K562 (cell line): ENCODE data around the gene DNASE1L2. TPM values are rescaled to one million over a fixed set of nuclear protein-coding genes. Genes with fewer than 3 reads are reported as not detected.

Experiments used
- ATAC-seq: fragments of 200-7000 bp; cut with Tn5 transposase; 3 replicates; pipeline ENCODE4 v1.9.1; 2020; ENCODE audit warnings: moderate library complexity
- BruUV-seq: library from RNA; stranded (reverse); fragments of 400-500 nt; replicated peaks from 2 replicates; lab custom pipeline; 2021; lab: Mats Ljungman, UMichigan
- CTCF ChIA-PET: fragments of 300-600 bp; formaldehyde crosslinking; extraction: SDS; loops from one replicate; lab custom pipeline; 2021; ENCODE audit warnings: low intra/inter-chr PET ratio; lab: Yijun Ruan, JAX
- POLR2A ChIA-PET: fragments of 300-600, 350-650 bp; sonication (Branson Sonifier 250); formaldehyde crosslinking; extraction: SDS; loops from one replicate; lab custom pipeline; 2021; ENCODE audit warnings: antibody characterized with exemption, inconsistent platforms; lab: Yijun Ruan, JAX
- DNase-seq, 4 experiments: peaks; one replicate each; pipeline versions ENCODE4 v3.0.0 to v3.0.0-alpha.2; 2011 to 2018; ENCODE audit warnings: low spot score in 3 of 4, mixed read lengths in 3 of 4; ENCODE audit errors: extremely low read depth in 1 of 4
- FAIRE-seq: peaks from 2 replicates; lab custom pipeline; 2011; peaks lifted over from hg19 to GRCh38; lab: Jason Lieb, UNC
- H2AFZ ChIP-seq: 2 replicates; pipeline ENCODE4 v1.6.0; 2011; ENCODE audit warnings: low read depth, low read length, control low read depth, inconsistent platforms
- H3K27ac ChIP-seq: fragments of 200-600 bp; 3 replicates; pipeline ENCODE4 v1.8.0; 2011; ENCODE audit warnings: low read depth, mild to moderate bottlenecking, control low read depth, inconsistent platforms, low read length, moderate library complexity, mixed read lengths; ENCODE audit errors: extremely low read depth
- H3K27me3 ChIP-seq, 2 experiments: fragments of 300-600 bp in 1 of 2; 2 replicates in 1 of 2; 3 replicates in 1 of 2; pipeline versions ENCODE4 v1.6.0 to v1.8.0; 2011; ENCODE audit warnings: inconsistent platforms in 2 of 2, low read length in 2 of 2, mild to moderate bottlenecking in 1 of 2, mixed read lengths in 1 of 2, moderate library complexity in 1 of 2; ENCODE audit not compliant: control insufficient read depth in 2 of 2, insufficient read depth in 2 of 2
- H3K36me3 ChIP-seq: fragments of 300-600 bp; 3 replicates; pipeline ENCODE4 v1.8.0; 2011; ENCODE audit warnings: mild to moderate bottlenecking, low read length, inconsistent platforms; ENCODE audit not compliant: control insufficient read depth, insufficient read depth
- H3K4me1 ChIP-seq, 2 experiments: fragments of 200-600 bp in 1 of 2; replicated peaks in 1 of 2; 2 replicates in 1 of 2; 3 replicates in 1 of 2; pipeline versions ENCODE4 v1.5.1 to v1.8.0; 2011; ENCODE audit warnings: inconsistent platforms in 2 of 2, low read length in 2 of 2, mild to moderate bottlenecking in 1 of 2, mixed read lengths in 1 of 2, moderate library complexity in 1 of 2; ENCODE audit not compliant: control insufficient read depth in 2 of 2, insufficient read depth in 2 of 2
- H3K4me2 ChIP-seq: 2 replicates; pipeline ENCODE4 v1.6.1; 2011; ENCODE audit warnings: low read length, control low read depth, inconsistent platforms, mixed read lengths; ENCODE audit not compliant: insufficient read depth
- H3K4me3 ChIP-seq: fragments of 200-600 bp; sonication (generic), shearing (Covaris generic); 2 replicates; pipeline ENCODE4 v1.5.1; 2016; ENCODE audit warnings: control low read depth, inconsistent platforms
- H3K79me2 ChIP-seq: fragments of 200-600 bp; 3 replicates; pipeline ENCODE4 v1.8.0; 2011; ENCODE audit warnings: low read length, inconsistent platforms; ENCODE audit not compliant: control insufficient read depth, insufficient read depth
- H3K9ac ChIP-seq, 2 experiments: 2 replicates each; pipeline versions ENCODE4 v1.6.0 to v1.6.1; 2011; ENCODE audit warnings: low read depth in 2 of 2, low read length in 2 of 2, control low read depth in 1 of 2, inconsistent platforms in 1 of 2, mild to moderate bottlenecking in 1 of 2, mixed read lengths in 1 of 2; ENCODE audit not compliant: insufficient read depth in 1 of 2
- H3K9me1 ChIP-seq: one replicate; pipeline ENCODE4 v1.6.0; 2011; ENCODE audit warnings: inconsistent platforms, mild to moderate bottlenecking, low read length, moderate library complexity; ENCODE audit not compliant: control insufficient read depth, insufficient read depth
- H3K9me3 ChIP-seq: replicated peaks from 2 replicates; pipeline ENCODE4 v1.5.1; 2011; ENCODE audit warnings: low read depth, low read length, inconsistent platforms; ENCODE audit not compliant: control insufficient read depth, insufficient read depth
- H4K20me1 ChIP-seq: replicated peaks from 2 replicates; pipeline ENCODE4 v1.6.1; 2011; ENCODE audit warnings: low read length, inconsistent platforms, mixed read lengths; ENCODE audit not compliant: control insufficient read depth, insufficient read depth
- ASH1L ChIP-seq: fragments of 450-650 bp; IDR thresholded peaks from 2 replicates; pipeline ENCODE4 v1.6.1; 2018; ENCODE audit warnings: borderline replicate concordance, mild to moderate bottlenecking, low read depth; ENCODE audit not compliant: partially characterized antibody
- BACH1 ChIP-seq: fragments of 200-800 bp; sonication (Bioruptor generic); IDR thresholded peaks from 2 replicates; pipeline ENCODE4 v1.6.1; 2016; ENCODE audit warnings: missing genetic modification characterization, missing compliant biosample characterization
- CHD4 ChIP-seq: fragments of 200-600 bp; sonication (generic); IDR thresholded peaks from 3 replicates; pipeline ENCODE4 v1.6.1; 2012; ENCODE audit warnings: low read depth, mild to moderate bottlenecking, mixed read lengths, low read length, inconsistent platforms; ENCODE audit not compliant: insufficient read depth, insufficient replicate concordance, poor library complexity, severe bottlenecking
- KLF16 ChIP-seq: IDR thresholded peaks from 2 replicates; pipeline ENCODE4 v1.6.1; 2016; ENCODE audit warnings: antibody characterized with exemption
- NRF1 ChIP-seq, 2 experiments: fragments of 450-650 bp; IDR thresholded peaks in 1 of 2; conservative IDR thresholded peaks in 1 of 2; 2 replicates each; pipeline ENCODE4 v1.6.1; 2014; ENCODE audit warnings: mild to moderate bottlenecking in 2 of 2
- ZNF354B ChIP-seq: fragments of 250-450 bp; sonication (Bioruptor Pico); IDR thresholded peaks from 2 replicates; pipeline ENCODE4 v1.4.0; 2020
- ZNF77 ChIP-seq: fragments of 250-450 bp; sonication (Bioruptor Pico); IDR thresholded peaks from 2 replicates; pipeline ENCODE4 v1.5.0; 2020
- WGBS: fragments of 100-300 bp; shearing (Covaris generic); methylation state at CpG from one replicate; pipeline ENCODE4 v1.1.6; 2016; ENCODE audit warnings: low coverage, mixed read lengths; ENCODE audit not compliant: insufficient coverage; ENCODE audit errors: missing lambda C conversion rate; 5-methylcytosine and 5-hydroxymethylcytosine counted together
- in situ Hi-C: fragments of 300-500 bp; cut with MboI; formaldehyde crosslinking; loops from 4 replicates; pipeline ENCODE4 v1.15.0; 2018; ENCODE audit warnings: inconsistent platforms, mixed read lengths
- intact Hi-C: fragments of 100-400 bp; cut with micrococcal nuclease; formaldehyde crosslinking; loops from 2 replicates; pipeline ENCODE4 v1.14.2; 2022
- polyA plus RNA-seq, 8 experiments: library from polyadenylated mRNA; depleted of rRNA in 4 of 8; stranded (reverse) in 5 of 8; unstranded in 3 of 8; fragments of >200 nt; fragmentation: Nextera tagmentation in 2 of 8; fragmentation: Illumina TruSeq in 1 of 8; extraction: Ambion mirVana in 2 of 8; extraction: Trizol in 1 of 8; gene quantifications; 2 replicates each; pipeline versions ENCODE4 v1.2.1 to v1.2.3, GENCODE V29; 2011 to 2014; ENCODE audit warnings: inconsistent platforms in 1 of 8, missing spikeins in 1 of 8
- total RNA-seq, 7 experiments: library from RNA; depleted of rRNA in 6 of 7; stranded (reverse); fragments of >200 nt in 6 of 7; fragmentation: Illumina TruSeq in 2 of 7; extraction: Trizol in 2 of 7; gene quantifications; 2 replicates each; pipeline versions ENCODE4 v1.2.1 to v1.2.3, GENCODE V29; 2011 to 2021; ENCODE audit warnings: low replicate concordance in 1 of 7
- TF ChIP-seq, protein P1 (sequence below), 2 experiments: fragments of 200-800 bp in 1 of 2; sonication (Bioruptor generic) in 1 of 2; sonication (generic) in 1 of 2; formaldehyde crosslinking in 1 of 2; IDR thresholded peaks in 1 of 2; conservative IDR thresholded peaks in 1 of 2; 2 replicates each; pipeline versions ENCODE4 v1.5.0 to v1.6.1; 2016 to 2020; ENCODE audit warnings: missing compliant biosample characterization in 1 of 2, missing genetic modification characterization in 1 of 2, missing genetic modification reagents in 1 of 2

Gene DNASE1L2
- total and polyA plus RNA-seq, 9 of the 15 experiments (the other 6 are each of a cell fraction or from before 2014, with no cell fraction given) = 0.08 to 2.7 (median 1.7) TPM; not detected in 1

DNA sequence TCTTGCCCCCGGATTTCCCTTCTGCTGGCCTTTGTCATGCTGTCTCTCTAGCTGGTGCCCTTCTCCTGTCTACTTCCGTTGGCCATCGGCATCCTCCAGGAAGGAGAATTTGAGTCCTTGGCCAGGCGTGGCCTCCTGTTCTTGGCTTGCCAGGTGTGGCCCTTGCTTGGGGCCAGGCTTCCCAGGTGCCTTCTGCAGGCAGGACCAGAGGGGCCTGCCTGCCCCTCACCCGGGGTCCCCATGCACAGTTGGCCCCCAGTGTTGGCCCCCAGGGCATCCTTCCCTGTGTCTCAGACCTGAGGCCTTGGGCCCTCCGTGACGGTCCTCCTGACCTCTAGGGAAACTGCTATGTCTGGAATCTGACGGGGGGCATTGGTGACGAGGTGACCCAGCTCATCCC lies 28.4 kb upstream of the DNASE1L2 start:
- Histone ChIP-seq H3K79me2 (peaks cover 57% of the 10 kb centered on the region), H3K9me1 (no peaks in the 10 kb centered on the region), H3K27ac (no peak overlapping the region), H3K27me3 (no peaks in the 10 kb centered on the region), H3K36me3 (peaks cover 52% of the 10 kb centered on the region; the same call in 2 of the 3 replicates), H3K4me1 (peaks cover 28 to 87% of the 10 kb centered on the region in 2 experiments), H3K9ac (peak overlapping the region in 1 of 2 experiments; percentile 96; a peak in 2 of 4 replicates), H3K9me3 (no peaks in the 10 kb centered on the region)
- 99% methylated on average over 8 of the region's 9 CpGs for WGBS
- DNase-seq (no peak), FAIRE-seq (no peak)
- no TSS peak for BruUV-seq
- in situ Hi-C loops (no loop called here), intact Hi-C loops (no loop called here)
- TF ChIP-seq ZNF77 (no peak), KLF16 (no peak)
- TF ChIP-seq, all 486 proteins: peak for 0
- Histone ChIP-seq H3K4me2 (no peak overlapping the region), H4K20me1 (peaks cover 13% of the 10 kb centered on the region), H2AFZ (no peak overlapping the region), H3K4me3 (no peak overlapping the region)
- POLR2A ChIA-PET = interaction anchor here (0.9 to 1.3 kb wide), 3 partner anchors 8 to 52 kb away, joined by 3 to 4 read pairs (median 3); partner anchors contain the start of gene TRAF7
- CTCF ChIA-PET = no interaction called here
- ATAC-seq = no peak

DNA sequence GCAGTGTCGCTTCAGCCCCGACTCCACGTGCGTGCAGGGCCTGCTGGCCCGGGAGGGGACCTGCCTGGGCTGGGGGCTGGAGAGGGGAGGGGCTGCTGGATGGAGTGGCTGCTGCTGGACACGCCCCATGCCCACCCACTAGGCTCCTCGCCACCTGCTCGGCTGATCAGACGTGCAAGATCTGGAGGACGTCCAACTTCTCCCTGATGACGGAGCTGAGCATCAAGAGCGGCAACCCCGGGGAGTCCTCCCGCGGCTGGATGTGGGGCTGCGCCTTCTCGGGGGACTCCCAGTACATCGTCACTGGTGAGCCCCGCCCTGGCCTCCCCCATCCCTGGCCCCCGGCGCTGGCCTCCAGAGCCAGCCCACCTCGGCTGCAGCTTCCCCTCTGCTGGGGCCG lies 27.9 kb upstream of the DNASE1L2 start:
- POLR2A ChIA-PET = interaction anchor here (0.6 to 1.3 kb wide), 5 partner anchors 9 to 53 kb away, joined by 3 to 4 read pairs (median 3); partner anchors contain the start of genes ECI1 and TRAF7
- no peak for DNase-seq
- no peak for FAIRE-seq
- BruUV-seq = no TSS peak
- Histone ChIP-seq H3K9ac (peak overlapping the region in 1 of 2 experiments; percentile 96; a peak in 2 of 4 replicates), H3K9me3 (no peaks in the 10 kb centered on the region), H3K9me1 (no peaks in the 10 kb centered on the region), H3K79me2 (peaks cover 61% of the 10 kb centered on the region), H3K4me1 (peaks cover 32 to 91% of the 10 kb centered on the region in 2 experiments), H3K4me2 (no peak overlapping the region), H2AFZ (no peak overlapping the region), H3K27me3 (no peaks in the 10 kb centered on the region), H3K36me3 (peaks cover 57% of the 10 kb centered on the region; the same call in 2 of the 3 replicates), H4K20me1 (peaks cover 17% of the 10 kb centered on the region), H3K4me3 (no peak overlapping the region), H3K27ac (no peak overlapping the region)
- 86% methylated on average over 19 of the region's 23 CpGs for WGBS
- in situ Hi-C loops = no loop called here
- CTCF ChIA-PET = no interaction called here
- no peak for ATAC-seq
- intact Hi-C loops = no loop called here
- TF ChIP-seq ZNF354B (CRISPR knock-in tag) = no peak
- TF ChIP-seq NRF1 (conservative IDR thresholded peaks at IDR 0.05 in 1 of 2, IDR thresholded peaks at IDR 0.05 in 1 of 2) = no peak
- no peak for TF ChIP-seq ASH1L
- TF ChIP-seq, protein P1, sequence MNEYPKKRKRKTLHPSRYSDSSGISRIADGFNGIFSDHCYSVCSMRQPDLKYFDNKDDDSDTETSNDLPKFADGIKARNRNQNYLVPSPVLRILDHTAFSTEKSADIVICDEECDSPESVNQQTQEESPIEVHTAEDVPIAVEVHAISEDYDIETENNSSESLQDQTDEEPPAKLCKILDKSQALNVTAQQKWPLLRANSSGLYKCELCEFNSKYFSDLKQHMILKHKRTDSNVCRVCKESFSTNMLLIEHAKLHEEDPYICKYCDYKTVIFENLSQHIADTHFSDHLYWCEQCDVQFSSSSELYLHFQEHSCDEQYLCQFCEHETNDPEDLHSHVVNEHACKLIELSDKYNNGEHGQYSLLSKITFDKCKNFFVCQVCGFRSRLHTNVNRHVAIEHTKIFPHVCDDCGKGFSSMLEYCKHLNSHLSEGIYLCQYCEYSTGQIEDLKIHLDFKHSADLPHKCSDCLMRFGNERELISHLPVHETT (CRISPR knock-in tag; conservative IDR thresholded peaks at IDR 0.05 in 1 of 2, IDR thresholded peaks at IDR 0.05 in 1 of 2) = no peak
- no peak for TF ChIP-seq CHD4
- TF ChIP-seq BACH1 = no peak
